ENCODE measurements around the gene F11.
"Not testable (repeated sequence)": the region's sequence is repeated elsewhere in the genome, so short reads cannot be mapped to it uniquely, and the experiment has no call there.

F11 gene

DNA sequence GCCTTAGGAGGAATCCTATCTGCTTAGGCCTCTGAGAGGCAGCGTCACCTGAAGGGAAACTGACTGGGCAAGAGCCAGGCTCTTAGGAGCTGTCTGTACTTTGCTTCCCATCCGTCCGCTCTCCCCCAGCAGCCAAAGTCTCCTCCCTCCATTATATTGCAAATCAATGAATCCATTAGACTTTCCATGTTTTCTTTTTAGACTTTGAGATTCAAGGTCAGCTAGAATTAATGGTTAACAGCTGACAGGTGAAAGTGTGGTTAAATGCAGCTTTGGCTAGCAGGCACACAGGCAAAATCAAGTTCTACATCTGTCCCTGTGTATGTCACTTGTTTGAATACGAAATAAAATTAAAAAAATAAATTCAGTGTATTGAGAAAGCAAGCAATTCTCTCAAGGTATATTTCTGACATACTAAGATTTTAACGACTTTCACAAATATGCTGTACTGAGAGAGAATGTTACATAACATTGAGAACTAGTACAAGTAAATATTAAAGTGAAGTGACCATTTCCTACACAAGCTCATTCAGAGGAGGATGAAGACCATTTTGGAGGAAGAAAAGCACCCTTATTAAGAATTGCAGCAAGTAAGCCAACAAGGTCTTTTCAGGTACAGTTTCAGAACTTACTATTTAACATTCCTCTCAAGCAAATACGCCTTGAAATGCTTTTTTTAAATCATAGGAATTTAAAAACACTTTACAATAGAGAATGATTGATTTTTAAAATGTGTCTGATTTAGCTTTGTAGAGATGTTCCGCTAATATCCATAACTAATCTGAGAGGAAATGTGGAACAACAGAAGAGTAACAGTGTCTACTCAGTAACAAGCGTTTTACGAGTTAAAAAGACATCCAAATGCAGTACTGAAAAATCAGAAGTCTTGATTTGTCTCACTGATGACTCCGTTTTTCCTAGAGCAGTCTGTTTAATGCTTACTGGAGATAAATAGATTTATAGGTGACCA lies at the start of gene F11:
TSS of gene F11 (plus strand) at position 507 of the 970 bp plus-strand sequence. CDS start 948 bp downstream, outside the sequence.
- DNase-seq (ENCODE audit: low read depth in 2 of 2), result no peak

DNA sequence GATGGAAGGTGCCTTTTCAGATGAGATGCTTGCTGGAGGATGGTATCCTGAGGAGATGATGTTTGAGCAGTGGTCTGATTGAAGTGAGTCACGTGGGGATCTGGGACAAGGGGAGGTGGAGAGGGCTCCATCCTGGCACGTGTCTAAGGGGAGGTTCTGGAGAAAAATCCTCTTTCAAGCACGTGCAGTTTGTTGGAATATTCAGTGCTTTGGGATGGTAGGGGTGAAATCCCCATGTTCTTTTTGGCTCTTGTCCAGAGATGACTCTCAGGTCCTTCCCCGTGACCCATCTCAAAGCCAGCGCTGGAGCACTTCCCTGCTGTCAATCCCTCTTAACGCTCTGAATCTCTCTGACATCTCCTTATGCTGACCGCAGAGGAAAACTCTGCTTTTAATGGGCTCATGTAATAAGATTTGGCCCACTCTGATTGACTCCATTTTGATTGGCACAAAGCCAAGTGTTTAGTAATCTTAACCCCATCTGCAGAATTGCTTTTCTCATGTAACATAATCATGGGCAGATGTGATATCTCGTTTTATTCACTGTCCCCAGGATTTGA lies 49.4 kb upstream of the F11 start:
- DNase-seq (ENCODE audit: low read depth in 2 of 2), result no peak

DNA sequence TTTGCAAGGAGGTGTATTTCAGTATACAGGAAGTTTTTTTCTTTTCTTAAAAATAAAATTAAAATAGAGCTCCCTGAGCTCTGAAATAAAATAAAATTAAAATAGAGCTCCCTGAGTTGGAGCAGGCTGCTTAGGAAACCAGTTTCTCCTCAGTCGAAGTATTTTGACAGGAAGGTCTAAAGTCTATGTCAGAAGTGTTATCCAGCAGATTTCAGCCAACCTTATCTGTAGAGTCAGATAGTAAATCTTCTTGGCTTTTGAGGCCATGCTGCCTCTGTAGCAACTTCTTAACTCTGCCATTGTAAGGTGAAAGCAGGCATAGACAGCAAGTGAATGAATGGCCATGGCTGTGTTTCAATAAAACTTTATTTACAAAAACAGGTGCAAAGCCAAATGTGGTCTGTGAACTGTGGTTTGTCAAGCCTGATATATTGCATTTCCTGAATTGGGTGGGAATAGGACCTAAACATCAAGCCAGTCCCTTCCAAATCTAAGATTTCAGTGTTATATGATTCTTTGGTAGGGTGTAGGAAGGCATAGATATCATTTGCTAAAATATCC lies 48.2 kb upstream of the F11 start:
- DNase-seq (ENCODE audit: low read depth in 2 of 2), result no peak

DNA sequence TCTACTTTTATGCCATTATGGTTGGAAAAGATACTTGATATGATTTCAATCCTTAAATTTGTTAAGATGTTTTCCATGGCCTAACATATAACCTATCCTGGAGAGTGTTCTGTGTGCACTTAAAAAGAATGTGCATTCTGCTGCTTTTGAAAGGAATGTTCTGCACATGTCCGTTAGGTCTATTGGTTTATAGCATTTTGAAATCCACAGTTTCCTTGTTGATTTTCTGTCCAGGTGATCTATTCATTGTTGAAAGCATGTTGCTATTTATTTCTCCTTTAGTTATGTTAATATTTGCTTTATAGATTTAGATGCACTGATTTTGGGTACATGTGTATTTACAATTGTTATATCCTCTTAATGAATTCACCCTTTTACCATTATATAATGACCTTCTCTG lies 44.4 kb upstream of the F11 start:
- no peak for DNase-seq (ENCODE audit: low read depth in 2 of 2)

DNA sequence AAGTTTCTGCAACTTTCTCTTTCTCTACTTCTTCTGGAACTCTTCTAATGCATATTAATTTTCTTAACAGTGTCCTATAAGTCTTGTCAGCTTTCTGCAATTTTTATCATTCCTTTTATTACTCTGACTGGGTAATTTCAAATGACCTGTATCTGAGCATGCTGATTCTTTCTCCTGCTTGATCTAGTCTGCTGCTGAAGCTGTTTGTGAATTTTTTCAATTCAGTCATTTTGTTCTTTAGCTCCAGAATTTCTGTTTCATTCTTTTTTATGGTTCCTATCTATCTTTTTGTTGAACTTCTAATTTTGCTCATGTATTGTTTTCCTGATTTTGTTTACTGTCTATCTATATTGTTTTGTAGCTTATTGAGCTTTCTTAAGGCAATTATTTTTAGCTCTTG lies 40.1 kb upstream of the F11 start:
- no peak for DNase-seq (ENCODE audit: low read depth in 2 of 2)

DNA sequence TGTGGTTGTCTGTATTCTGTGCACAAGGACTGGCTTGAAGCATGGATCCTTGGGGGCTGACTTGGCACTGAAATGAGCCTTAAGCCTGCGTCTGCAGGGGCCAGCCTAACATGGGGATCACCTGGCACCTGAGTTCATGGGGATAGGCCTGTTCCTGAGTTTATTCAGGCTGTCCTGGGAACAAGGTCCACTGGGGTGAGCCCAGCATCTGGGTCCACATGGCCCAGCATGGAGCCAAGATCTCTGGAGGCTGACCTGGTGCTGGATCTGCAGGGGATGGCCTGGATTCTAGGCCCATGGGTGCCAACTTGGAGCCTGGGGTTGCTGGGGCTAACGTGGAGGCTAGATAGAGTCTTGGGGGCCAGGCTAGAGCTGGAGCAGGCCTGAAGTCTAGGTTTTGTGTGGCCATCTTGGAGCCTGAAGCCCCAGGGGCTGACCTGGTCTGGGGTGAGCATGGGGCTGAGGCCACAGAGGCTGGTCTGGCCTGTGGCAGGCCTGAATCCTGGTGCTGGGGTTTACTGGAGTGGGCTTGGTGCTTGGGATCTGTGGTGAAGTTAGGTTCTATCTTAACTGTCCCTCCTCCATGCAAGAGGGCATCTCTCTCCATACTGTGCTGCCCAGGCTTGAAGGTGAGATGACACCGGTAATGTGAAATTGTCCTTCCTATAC lies 39.3 kb upstream of the F11 start:
- no peak for DNase-seq (ENCODE audit: low read depth in 2 of 2)

DNA sequence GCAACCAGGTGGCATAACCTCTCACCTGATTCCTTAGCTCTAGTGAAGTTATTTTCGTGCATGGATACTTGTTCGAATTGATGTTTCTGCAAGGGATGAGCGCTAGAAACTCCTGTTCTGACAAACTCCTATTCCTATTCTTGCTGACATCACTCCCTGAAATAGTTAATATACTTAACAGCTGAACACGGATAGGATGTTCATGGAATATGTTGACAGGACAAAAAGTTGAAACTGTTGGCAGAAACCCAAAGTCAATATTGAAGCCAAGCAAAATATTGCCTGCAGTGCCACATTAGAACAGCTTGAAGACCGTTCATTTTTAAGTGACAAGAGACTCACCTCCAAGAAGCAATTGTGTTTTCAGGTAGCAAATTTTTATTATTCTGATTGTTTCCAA lies 38.8 kb upstream of the F11 start, which contains the start of gene KLKB1:
TSS of gene KLKB1 (plus strand) at position 287 of the 400 bp plus-strand sequence. CDS start 689 bp downstream, outside the sequence.
- DNase-seq (ENCODE audit: low read depth in 2 of 2), result no peak

DNA sequence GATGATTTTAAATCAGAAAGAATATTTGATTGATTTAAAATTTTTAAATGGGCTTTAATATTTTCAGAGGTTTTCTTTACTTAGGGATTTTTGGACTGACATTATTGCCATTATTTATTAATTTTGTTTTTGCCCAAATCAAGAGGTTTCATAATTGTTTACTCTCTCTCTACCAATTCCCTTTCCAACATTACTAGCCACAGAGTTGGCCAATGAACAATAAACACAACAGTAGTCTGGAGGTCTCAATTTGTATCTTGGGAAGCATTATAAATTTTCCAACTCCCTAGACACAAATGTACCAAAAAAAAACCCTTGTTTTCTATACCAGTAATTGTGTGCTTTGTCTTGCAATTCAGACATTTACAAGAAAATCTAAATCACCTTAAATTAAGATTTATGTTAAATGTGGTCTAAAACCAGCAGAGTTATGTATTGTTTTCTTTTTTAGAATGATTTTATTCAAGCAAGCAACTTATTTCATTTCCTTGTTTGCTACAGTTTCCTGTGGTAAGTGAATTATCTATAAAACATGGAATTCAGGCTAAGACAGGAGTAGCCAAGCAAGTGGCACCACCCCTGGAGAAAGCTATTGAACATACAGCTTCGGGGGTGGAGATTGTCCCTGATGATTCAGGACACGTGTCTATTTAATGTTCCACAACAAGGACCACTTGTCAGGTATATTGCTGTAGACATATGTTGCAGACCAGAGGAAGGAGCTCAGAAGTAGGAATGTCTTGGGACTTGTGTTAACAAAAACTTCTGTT lies 38.1 kb upstream of the F11 start:
- DNase-seq (ENCODE audit: low read depth in 2 of 2), result no peak

DNA sequence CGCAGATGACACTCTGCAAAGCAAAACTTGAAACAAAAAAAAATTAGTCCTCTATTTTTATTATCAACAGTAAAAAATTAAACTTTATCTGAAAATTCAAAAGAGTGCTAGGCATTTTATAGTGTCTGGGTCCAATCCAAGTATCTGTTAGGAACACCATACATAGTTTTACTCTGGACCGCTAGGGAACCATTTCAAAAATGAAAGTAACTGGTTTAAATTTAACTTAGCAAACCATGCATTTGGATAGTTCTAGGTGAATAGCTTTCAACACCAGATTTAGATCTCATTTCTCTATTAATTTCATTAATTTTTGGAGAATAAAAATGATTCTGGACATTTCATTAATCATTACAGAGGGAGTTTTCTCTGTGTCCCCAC lies 37.5 kb upstream of the F11 start:
- DNase-seq (ENCODE audit: low read depth in 2 of 2), result no peak

DNA sequence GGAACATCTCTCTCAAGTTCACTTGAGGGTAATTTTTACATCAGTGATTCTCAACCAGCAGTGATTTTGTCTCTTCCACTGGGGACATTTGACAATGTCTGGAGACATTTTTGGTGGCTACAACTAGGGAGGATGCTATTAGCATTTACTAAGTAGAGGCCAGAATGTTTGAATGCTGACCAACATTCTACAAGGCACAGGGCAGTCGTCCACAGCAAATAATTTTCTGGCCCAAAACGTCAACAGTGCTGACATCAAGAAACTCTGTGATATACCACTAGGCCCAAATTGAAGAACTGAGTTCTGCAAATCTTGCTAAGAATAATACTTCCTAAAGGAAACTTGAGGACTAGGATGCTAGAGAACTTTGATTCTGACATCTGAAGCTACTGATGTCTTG lies 31.6 kb upstream of the F11 start:
- DNase-seq (ENCODE audit: low read depth in 2 of 2), result no peak

DNA sequence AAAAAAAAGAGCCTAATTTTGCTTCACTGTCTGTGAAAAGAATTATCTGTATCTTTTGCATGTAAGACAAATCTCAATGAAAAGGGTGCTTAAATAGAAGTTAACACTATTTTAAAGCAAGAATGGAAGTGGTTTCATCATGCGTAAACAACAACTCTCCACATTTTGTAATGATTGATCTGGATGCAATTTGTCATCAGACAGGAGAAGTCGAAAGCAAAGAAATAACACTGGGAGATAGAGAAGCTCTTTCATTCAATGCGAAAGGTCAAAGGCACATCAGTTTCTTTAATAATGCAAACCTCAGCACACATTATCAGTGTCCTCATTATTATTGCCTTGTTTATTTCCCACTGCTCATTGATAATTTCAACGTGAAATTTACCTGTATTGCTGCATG lies 29.9 kb upstream of the F11 start:
- no peak for DNase-seq (ENCODE audit: low read depth in 2 of 2)

DNA sequence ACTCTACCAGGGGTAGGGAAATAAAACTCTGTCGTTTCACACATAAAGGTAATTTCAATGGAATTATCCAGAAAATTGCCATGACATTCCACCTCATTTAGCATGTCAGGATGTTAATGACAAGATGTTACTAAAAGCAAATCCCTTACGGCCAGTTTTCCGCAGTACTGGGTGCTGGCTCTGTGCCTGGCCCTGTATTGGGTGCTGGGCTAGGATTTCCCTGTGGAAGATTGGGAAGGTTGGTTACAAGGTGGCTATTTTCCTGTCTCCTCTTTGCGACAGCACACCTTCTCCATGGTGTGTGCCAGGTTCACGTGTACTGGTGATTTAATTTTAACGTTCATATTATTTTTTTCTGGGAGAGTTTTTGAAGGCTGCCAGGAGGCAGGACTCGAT lies 25.5 kb upstream of the F11 start:
- DNase-seq (ENCODE audit: low read depth in 2 of 2), result no peak

DNA sequence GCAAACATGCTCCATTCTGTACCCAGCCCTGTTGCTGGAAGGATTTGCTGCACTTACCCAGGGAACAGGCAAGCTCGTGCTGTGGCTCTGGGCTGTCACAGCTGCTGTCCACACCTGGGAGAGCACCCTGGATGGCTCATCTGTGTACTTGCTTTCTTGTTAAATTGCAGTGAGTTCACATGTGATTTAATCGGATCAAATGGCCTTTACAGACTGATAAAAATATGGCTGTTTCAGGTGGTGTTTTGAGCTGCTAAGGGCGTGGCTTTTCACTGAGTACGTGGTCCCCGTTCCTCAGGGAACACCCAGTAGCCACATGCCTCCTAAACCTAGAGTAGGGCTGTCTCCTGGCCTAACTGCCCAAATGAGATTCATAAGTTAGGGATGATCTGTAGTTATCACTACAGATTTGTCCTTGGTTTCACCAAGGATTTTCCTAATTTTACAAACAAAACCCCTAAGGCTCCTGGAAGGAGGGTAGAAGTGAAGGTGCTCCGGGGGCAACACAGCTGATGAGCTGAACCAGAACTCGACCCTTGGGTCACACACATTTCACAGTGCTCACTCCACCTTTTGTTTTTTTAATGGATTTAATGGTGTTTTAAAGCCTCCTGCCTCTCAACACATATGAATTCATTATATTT lies 25.0 kb upstream of the F11 start:
- DNase-seq (ENCODE audit: low read depth in 2 of 2), result no peak

DNA sequence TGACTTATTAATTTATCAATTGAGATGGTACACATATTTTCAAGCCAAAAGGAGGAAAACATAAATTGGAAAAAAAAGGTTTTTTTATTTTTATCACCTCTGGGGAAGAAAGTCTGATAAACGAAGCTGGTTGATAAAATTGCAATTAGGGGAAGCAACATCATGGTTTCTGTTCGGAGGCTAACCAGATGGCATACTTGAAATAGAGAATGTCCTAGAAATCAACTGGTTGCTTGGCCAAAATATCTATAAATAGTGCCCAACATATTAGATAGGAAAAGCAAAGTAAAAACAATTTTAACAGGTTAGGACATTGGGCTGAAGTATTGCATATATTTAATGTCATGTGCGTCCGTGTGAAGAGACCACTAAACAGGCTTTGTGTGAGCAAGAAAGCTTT lies 24.4 kb upstream of the F11 start:
- no peak for DNase-seq (ENCODE audit: low read depth in 2 of 2)

DNA sequence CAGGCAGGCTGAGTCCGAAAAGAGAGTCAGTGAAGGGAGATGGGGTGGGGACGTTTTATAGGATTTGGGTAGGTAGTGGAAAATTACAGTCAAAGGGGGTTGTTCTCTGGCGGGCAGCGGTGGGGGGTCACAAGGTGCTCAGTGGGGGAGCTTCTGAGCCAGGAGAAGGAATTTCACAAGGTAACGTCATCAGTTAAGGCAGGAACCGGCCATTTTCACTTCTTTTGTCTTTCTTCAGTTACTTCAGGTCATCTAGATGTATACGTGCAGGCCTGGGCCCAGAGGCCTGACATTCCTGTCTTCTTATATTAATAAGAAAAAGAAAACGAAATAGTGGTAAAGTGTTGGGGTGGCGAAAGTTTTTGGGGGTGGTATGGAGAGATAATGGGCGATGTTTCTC lies 24.0 kb upstream of the F11 start:
- not testable (repeated sequence) for DNase-seq (ENCODE audit: low read depth in 2 of 2)

DNA sequence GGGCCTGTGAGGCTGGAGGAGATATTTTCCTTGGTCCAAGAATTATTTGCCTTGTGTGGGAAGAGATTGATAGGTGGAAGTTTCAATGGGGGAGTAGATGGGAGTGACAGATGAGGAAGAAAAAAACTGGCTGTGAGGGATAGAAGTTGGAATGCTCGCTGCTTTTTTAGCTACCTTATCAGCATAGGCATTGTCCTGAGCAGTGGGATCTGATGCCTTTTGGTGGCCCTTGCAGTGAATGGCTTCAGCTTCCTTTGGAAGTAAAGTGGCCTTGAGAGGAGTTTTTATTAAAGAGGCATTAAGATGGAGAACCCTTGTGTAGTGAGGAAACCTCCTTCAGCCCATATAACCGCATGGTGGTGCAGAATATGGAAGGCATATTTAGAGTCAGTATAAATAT lies 22.7 kb upstream of the F11 start:
- DNase-seq (ENCODE audit: low read depth in 2 of 2), result no peak

DNA sequence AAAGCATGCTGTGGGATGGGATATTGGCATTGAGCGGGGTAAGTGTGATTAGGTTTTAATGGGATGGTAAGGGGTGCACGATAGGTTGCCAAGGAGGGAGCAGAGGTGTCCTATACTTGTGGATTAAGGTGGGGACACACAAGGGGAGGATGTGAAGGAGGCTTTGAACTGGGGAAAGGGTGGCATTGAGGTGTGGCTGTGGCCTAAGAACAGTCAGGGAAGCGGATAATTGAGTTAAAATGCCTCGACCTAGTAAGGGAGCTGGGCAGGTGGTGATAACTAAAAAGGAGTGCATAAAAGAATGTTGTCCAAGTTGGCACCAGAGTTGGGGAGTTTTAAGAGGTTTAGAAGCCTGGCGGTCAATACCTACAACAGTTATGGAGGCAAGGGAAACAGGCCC lies 21.2 kb upstream of the F11 start:
- no peak for DNase-seq (ENCODE audit: low read depth in 2 of 2)

DNA sequence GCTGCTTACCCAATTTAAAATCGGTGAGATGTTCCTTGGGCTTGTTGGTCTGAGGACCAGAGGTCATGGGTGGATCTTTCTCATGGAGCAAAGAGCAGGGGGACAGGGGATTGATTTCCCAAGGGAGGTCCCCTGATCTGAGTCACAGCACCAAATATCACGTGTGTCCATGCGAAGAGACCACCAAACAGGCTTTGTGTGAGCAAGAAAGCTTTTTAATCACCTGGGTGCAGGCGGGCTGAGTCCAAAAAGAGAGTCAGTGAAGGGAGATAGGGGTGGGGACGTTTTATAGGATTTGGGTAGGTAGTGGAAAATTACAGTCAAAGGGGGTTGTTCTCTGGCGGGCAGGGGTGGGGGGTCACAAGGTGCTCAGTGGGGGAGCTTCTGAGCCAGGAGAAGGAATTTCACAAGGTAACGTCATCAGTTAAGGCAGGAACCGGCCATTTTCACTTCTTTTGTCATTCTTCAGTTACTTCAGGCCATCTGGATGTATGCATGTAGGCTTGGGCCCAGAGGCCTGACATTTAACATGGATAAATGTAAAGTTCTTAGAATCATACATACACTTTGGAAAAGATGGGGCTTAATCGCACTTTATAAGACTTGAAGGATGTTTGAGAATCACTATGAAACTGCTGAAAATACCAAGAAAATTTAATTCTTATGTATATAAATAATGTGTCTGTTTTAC lies 18.8 kb upstream of the F11 start:
- not testable (repeated sequence) for DNase-seq (ENCODE audit: low read depth in 2 of 2)

DNA sequence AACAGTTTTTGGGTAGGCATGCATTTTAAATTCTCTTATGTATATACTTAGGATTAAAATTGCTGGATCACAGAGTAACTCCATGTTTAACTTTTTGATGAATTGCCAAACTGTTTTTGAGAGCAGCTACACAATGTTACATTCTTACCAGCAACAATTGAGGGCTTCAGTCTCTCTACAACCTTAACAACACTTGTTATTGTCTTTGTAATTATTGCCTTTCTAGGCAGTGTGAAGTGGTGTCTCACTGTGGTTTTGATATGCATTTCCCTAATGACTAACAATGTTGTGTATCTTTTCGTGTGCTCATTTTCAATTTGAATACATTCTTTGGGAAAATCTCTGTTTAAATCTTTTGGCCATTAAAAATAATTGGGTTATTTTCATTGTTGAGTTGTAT lies 17.3 kb upstream of the F11 start:
- no peak for DNase-seq (ENCODE audit: low read depth in 2 of 2)
